ENCODE results near the gene SDK1. TPM values are rescaled to one million over a fixed set of nuclear protein-coding genes. Genes with fewer than 3 reads are reported as not detected.

The SDK1 gene
- total and polyA plus RNA-seq, 10 of the 15 experiments (the other 5 are each of a cell fraction or from before 2014, with no cell fraction given) = 0.14 to 0.33 TPM; not detected in 8

DNA sequence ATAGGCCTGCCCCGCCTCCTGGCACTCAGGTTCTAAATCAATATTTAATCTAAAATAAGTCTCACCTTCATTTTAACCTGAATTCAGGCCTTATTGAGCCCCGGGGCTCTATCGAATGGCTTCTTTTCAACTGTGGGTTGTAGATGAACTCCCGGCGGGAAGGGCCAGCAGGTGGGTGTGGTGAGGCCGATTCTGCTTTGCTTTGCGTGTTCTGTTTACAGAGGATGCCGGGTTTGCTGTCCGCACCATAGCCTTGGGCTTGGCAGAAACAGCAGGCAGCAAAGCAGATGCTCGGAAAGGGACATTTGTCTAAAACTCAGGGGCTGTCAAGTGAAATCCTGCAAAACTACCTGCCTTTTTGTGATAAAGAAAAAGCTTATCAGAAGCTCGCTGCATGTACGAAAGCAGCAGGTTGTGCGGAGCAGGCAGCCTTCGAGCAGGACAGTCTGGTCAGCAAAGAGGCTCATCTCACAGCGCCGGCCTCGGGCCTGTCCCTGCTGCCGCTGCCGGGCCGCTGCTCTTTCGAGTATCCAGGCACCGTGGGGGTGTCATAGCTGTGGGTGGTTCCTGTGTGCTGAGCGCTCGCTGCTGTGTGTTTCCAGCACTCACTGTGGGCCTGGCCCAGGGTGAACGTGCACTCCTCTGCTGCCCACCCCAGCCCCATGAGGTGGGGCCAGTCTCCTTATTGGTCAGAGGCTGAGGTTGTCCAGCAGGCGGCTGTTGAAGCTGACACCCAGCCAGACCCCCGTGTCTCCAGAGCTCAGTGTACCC lies 946.2 kb downstream of the SDK1 start:
- 62% methylated on average over 27 of the region's 27 CpGs for WGBS (ENCODE audit: insufficient coverage, insufficient replicate concordance, low lambda C conversion rate, missing lambda C conversion rate)
- Histone ChIP-seq H3K27me3 (replicated peaks in 1 of 2; ENCODE audit: control insufficient read depth in 2 of 2, insufficient read depth in 2 of 2, low read length in 1 of 2) (no peaks in the 10 kb centered on the region), H3K36me3 (ENCODE audit: control insufficient read depth in 2 of 2, insufficient read depth in 2 of 2, low read length in 1 of 2) (no peaks in the 10 kb centered on the region), H3K9ac (ENCODE audit: control insufficient read depth, insufficient read depth, low read length) (no peak overlapping the region), H4K20me1 (ENCODE audit: control insufficient read depth, insufficient read depth) (no peaks in the 10 kb centered on the region), H3K27ac (ENCODE audit: control insufficient read depth, insufficient read depth) (no peak overlapping the region), H3K9me3 (replicated peaks; ENCODE audit: control insufficient read depth, insufficient read depth, low read length) (no peaks in the 10 kb centered on the region; the same call in 2 of the 3 replicates), H3K4me1 (ENCODE audit: control insufficient read depth, insufficient read depth, low read length) (no peaks in the 10 kb centered on the region), H3K4me3 (no peak overlapping the region), H3K79me2 (ENCODE audit: control insufficient read depth, insufficient read depth, low read length) (no peaks in the 10 kb centered on the region), H3K4me2 (ENCODE audit: control insufficient read depth, insufficient read depth) (no peak overlapping the region), H2AFZ (ENCODE audit: control insufficient read depth, low read depth, low read length) (no peak overlapping the region)
- TF ChIP-seq ASH2L (IDR thresholded peaks at IDR 0.05; ENCODE audit: borderline replicate concordance, low read depth) = no peak
- ChIA-PET POLR2A (no interaction called here), SMC1A (ENCODE audit: uncharacterized antibody, unreplicated experiment) (no interaction called here), RAD21 (ENCODE audit: unreplicated experiment) (no interaction called here), CTCF (no interaction called here)
- ATAC-seq (no peak), DNase-seq (ENCODE audit: low read depth, low spot score) (no peak), FAIRE-seq (no peak)
- BruUV-seq (replicated peaks) = no TSS peak
- in situ Hi-C loops (cut with MboI) = no loop called here
- intact Hi-C loops (cut with micrococcal nuclease; ENCODE audit: unreplicated experiment) = no loop called here

DNA sequence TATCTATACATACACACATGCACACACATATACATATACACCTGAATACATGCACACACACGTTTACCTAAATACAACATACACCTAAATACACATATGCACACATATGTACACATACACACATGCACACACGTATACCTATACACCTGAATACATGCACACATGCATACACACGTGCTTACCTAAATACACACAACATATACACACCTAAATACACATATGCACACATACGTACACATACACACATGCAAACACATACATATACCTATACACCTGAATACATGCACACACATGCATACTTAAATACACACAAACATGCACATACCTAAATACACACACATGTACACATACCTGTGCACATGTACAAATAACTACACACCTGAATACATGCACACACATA lies 947.2 kb downstream of the SDK1 start:
- FAIRE-seq (no peak), ATAC-seq (no peak), DNase-seq (ENCODE audit: low read depth, low spot score) (no peak)
- Histone ChIP-seq H3K79me2 (ENCODE audit: control insufficient read depth, insufficient read depth, low read length) (no peaks in the 10 kb centered on the region), H3K4me1 (ENCODE audit: control insufficient read depth, insufficient read depth, low read length) (no peaks in the 10 kb centered on the region), H4K20me1 (ENCODE audit: control insufficient read depth, insufficient read depth) (no peaks in the 10 kb centered on the region), H3K4me3 (no peak overlapping the region), H3K27me3 (replicated peaks in 1 of 2; ENCODE audit: control insufficient read depth in 2 of 2, insufficient read depth in 2 of 2, low read length in 1 of 2) (no peaks in the 10 kb centered on the region), H3K9ac (ENCODE audit: control insufficient read depth, insufficient read depth, low read length) (no peak overlapping the region), H3K36me3 (ENCODE audit: control insufficient read depth in 2 of 2, insufficient read depth in 2 of 2, low read length in 1 of 2) (no peaks in the 10 kb centered on the region), H3K9me3 (replicated peaks; ENCODE audit: control insufficient read depth, insufficient read depth, low read length) (no peaks in the 10 kb centered on the region; the same call in 2 of the 3 replicates), H3K4me2 (ENCODE audit: control insufficient read depth, insufficient read depth) (no peak overlapping the region), H3K27ac (ENCODE audit: control insufficient read depth, insufficient read depth) (no peak overlapping the region), H2AFZ (ENCODE audit: control insufficient read depth, low read depth, low read length) (no peak overlapping the region)
- intact Hi-C loops (cut with micrococcal nuclease; ENCODE audit: unreplicated experiment) (no loop called here), in situ Hi-C loops (cut with MboI) (no loop called here)
- CTCF ChIA-PET = no interaction called here
- no TSS peak for BruUV-seq (replicated peaks)
- POLR2A ChIA-PET = no interaction called here
- 36% methylated on average over 4 of the region's 4 CpGs for WGBS (ENCODE audit: insufficient coverage, insufficient replicate concordance, low lambda C conversion rate, missing lambda C conversion rate)
- TF ChIP-seq KLF5 (IDR thresholded peaks at IDR 0.05; ENCODE audit: partially characterized antibody) (no peak), STAT3 (IDR thresholded peaks at IDR 0.05; ENCODE audit: low read depth, low read length) (no peak)
- SMC1A ChIA-PET (ENCODE audit: uncharacterized antibody, unreplicated experiment) = no interaction called here
- RAD21 ChIA-PET (ENCODE audit: unreplicated experiment) = no interaction called here

All from GM12878 (cell line).